GM20000 (cell line): ENCODE data around the gene SDC1.

ENCODE experiments used
- DNase-seq: peaks from one replicate; pipeline ENCODE4 v3.0.0; 2012; ENCODE audit warnings: low spot score
- CTCF ChIP-seq: IDR thresholded peaks from 2 replicates; pipeline ENCODE4 v1.5.1; 2012; ENCODE audit warnings: mild to moderate bottlenecking, control low read depth; ENCODE audit errors: extremely low read depth, missing control alignments

The SDC1 gene

GRCh38 chr2:20203521-20204225, 21.3 kb downstream of the SDC1 start:
- no peak for DNase-seq
- no peak for TF ChIP-seq CTCF

- no peak for DNase-seq
- TF ChIP-seq CTCF: no peak
These were observed 21.9 kb downstream of the SDC1 start for GRCh38 chr2:20203072-20203471.

- TF ChIP-seq CTCF: no peak
- DNase-seq: no peak
These were observed 23.3 kb downstream of the SDC1 start for GRCh38 chr2:20201671-20202070.

- no peak for DNase-seq
- TF ChIP-seq CTCF: no peak
These were observed 24.0 kb downstream of the SDC1 start for GRCh38 chr2:20200697-20201555.

GRCh38 chr2:20199633-20200270, 25.2 kb downstream of the SDC1 start:
- TF ChIP-seq CTCF: no peak
- no peak for DNase-seq

- DNase-seq: no peak
- TF ChIP-seq CTCF: no peak
These were observed 25.9 kb downstream of the SDC1 start for GRCh38 chr2:20198796-20199632.

GRCh38 chr2:20198001-20198400, 26.9 kb downstream of the SDC1 start:
- TF ChIP-seq CTCF: no peak
- no peak for DNase-seq
